ENCODE results near the gene PSMD10. TPM values are rescaled to one million over a fixed set of nuclear protein-coding genes. Genes with fewer than 3 reads are reported as not detected.

The PSMD10 gene
- total RNA-seq, 1 experiment from 2014 or later: 88.6 TPM

DNA sequence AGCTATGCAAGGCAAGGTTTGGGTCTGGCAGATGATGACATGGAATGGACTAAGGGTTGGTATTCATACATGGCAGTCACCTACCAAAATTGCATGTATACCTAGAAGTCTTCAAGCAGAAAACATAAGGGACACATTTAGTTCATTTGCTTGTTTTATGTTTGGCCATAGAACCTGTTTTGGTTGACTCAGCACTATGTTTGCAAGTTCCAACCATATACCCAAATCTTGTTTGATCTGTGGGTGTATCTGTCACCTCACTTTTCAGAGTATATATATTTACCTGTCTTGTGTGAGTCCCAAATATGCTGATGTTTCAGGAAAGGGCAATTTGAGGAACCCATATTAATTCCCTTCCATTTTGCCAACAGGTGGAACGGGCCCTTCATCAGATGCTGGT is 39.5 kb upstream of the PSMD10 start:
- ChIA-PET POLR2A (no interaction called here), CTCF (no interaction called here)
- ATAC-seq (no peak), DNase-seq (ENCODE audit: low read depth, low spot score) (no peak)
- BruUV-seq (replicated peaks): no TSS peak
- intact Hi-C loops (cut with micrococcal nuclease; ENCODE audit: unreplicated experiment): no loop called here
- Histone ChIP-seq H3K27ac (ENCODE audit: low read length) (no peak overlapping the region), H3K4me3 (ENCODE audit: low read depth in 2 of 2, low read length in 2 of 2) (no peak overlapping the region), H3K4me1 (ENCODE audit: control insufficient read depth, insufficient read depth, low read length) (no peaks in the 10 kb centered on the region), H3K27me3 (ENCODE audit: control insufficient read depth, insufficient read depth, low read length) (no peaks in the 10 kb centered on the region), H3K9me3 (ENCODE audit: control insufficient read depth, insufficient read depth, low read depth, low read length) (no peaks in the 10 kb centered on the region), H3K36me3 (ENCODE audit: control insufficient read depth, insufficient read depth, low read length) (no peaks in the 10 kb centered on the region)
- TF ChIP-seq REST (IDR thresholded peaks at IDR 0.05; ENCODE audit: insufficient read depth in 1 of 2, low read depth in 2 of 2, low read length in 1 of 2): no peak
- no peak for TF ChIP-seq POLR2AphosphoS5 (IDR thresholded peaks at IDR 0.05; ENCODE audit: low read depth, low read length)
- no peak for TF ChIP-seq CTCF (IDR thresholded peaks at IDR 0.05)
- no peak for TF ChIP-seq TCF7L2 (IDR thresholded peaks at IDR 0.05; ENCODE audit: low read depth, low read length)
- TF ChIP-seq SIN3A (IDR thresholded peaks at IDR 0.05; ENCODE audit: borderline replicate concordance, insufficient read depth, low read depth, low read length): no peak
- in situ Hi-C loops (cut with HindIII; ENCODE audit: low pct_unique_long_range_greater_than_20kb, low sequenced_read_pairs): no loop called here

DNA sequence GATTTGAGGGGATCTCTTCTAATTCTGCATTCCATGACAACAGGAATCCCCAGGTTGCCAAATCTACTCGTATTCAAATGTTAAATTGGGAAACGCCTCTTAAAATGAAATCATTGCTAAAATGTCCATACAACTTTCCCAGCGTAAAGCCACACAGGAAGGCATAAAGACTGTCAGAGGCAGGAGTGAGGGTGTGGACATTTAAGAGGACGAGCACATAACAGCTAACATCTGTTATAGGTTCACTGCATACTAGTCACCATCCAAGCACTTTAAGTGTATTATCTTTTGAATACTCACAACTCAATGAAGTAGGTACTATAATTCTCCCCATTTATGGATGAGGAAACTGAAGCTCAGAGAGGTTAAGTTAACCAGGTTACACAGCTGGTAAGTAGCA is 35.8 kb upstream of the PSMD10 start:
- ATAC-seq: no peak
- Histone ChIP-seq H3K4me1 (ENCODE audit: control insufficient read depth, insufficient read depth, low read length) (no peaks in the 10 kb centered on the region), H3K27ac (ENCODE audit: low read length) (no peak overlapping the region), H3K36me3 (ENCODE audit: control insufficient read depth, insufficient read depth, low read length) (no peaks in the 10 kb centered on the region), H3K27me3 (ENCODE audit: control insufficient read depth, insufficient read depth, low read length) (no peaks in the 10 kb centered on the region), H3K9me3 (ENCODE audit: control insufficient read depth, insufficient read depth, low read depth, low read length) (no peaks in the 10 kb centered on the region), H3K4me3 (ENCODE audit: low read depth in 2 of 2, low read length in 2 of 2) (no peak overlapping the region)
- in situ Hi-C loops (cut with HindIII; ENCODE audit: low pct_unique_long_range_greater_than_20kb, low sequenced_read_pairs): no loop called here
- CTCF ChIA-PET: no interaction called here
- no peak for TF ChIP-seq SIN3A (IDR thresholded peaks at IDR 0.05; ENCODE audit: borderline replicate concordance, insufficient read depth, low read depth, low read length)
- no peak for TF ChIP-seq REST (IDR thresholded peaks at IDR 0.05; ENCODE audit: insufficient read depth in 1 of 2, low read depth in 2 of 2, low read length in 1 of 2)
- no peak for TF ChIP-seq CTCF (IDR thresholded peaks at IDR 0.05)
- no peak for TF ChIP-seq POLR2AphosphoS5 (IDR thresholded peaks at IDR 0.05; ENCODE audit: low read depth, low read length)
- TF ChIP-seq TCF7L2 (IDR thresholded peaks at IDR 0.05; ENCODE audit: low read depth, low read length): no peak
- POLR2A ChIA-PET: no interaction called here
- intact Hi-C loops (cut with micrococcal nuclease; ENCODE audit: unreplicated experiment): no loop called here
- no peak for DNase-seq (ENCODE audit: low read depth, low spot score)
- BruUV-seq (replicated peaks): no TSS peak
